K562 (cell line): ENCODE results near the gene DNAJB2. TPM values are rescaled to one million over a fixed set of nuclear protein-coding genes. Genes with fewer than 3 reads are reported as not detected.

ENCODE experiments used
- CREM ChIP-seq: IDR thresholded peaks from 2 replicates; pipeline ENCODE4 v1.6.1; 2014; ENCODE audit warnings: antibody characterized with exemption, low read depth
- E2F8 ChIP-seq: fragments of 450-650 bp; IDR thresholded peaks from 2 replicates; pipeline ENCODE4 v1.7.1; 2018; ENCODE audit warnings: mild to moderate bottlenecking, low read depth; ENCODE audit not compliant: partially characterized antibody
- GABPA ChIP-seq: fragments of 200-800 bp; sonication (Bioruptor generic); conservative IDR thresholded peaks from 2 replicates; pipeline ENCODE4 v1.6.1; 2016; ENCODE audit warnings: low read depth, missing genetic modification characterization, missing compliant biosample characterization
- HDAC8 ChIP-seq: fragments of 450-650 bp; IDR thresholded peaks from 2 replicates; pipeline ENCODE4 v1.6.1; 2016; ENCODE audit warnings: mild to moderate bottlenecking, missing genetic modification characterization, moderate library complexity, missing compliant biosample characterization
- IFI16 ChIP-seq: fragments of 250-450 bp; sonication (Bioruptor Pico); IDR thresholded peaks from 2 replicates; pipeline ENCODE4 v2.1.2; 2022; ENCODE audit warnings: mild to moderate bottlenecking, inconsistent platforms
- RBFOX2 ChIP-seq: fragments of 200-400 bp; formaldehyde crosslinking; IDR thresholded peaks from 2 replicates; pipeline ENCODE4 v1.6.1; 2017; ENCODE audit warnings: low read depth, mild to moderate bottlenecking, low read length, moderate library complexity
- SRSF7 ChIP-seq: fragments of 200-400 bp; formaldehyde crosslinking; optimal IDR thresholded peaks from 2 replicates; pipeline ENCODE3; 2017; ENCODE audit warnings: mild to moderate bottlenecking, low read depth, low read length
- XRCC3 ChIP-seq: fragments of 450-650 bp; IDR thresholded peaks from 2 replicates; pipeline ENCODE4 v1.6.1; 2017; ENCODE audit warnings: mild to moderate bottlenecking, moderate library complexity
- ZBED1 ChIP-seq: IDR thresholded peaks from 2 replicates; pipeline ENCODE4 v1.6.1; 2014
- ZBTB40 ChIP-seq, 2 experiments: fragments of 450-650 bp in 1 of 2; sonication (generic) in 1 of 2; formaldehyde crosslinking in 1 of 2; IDR thresholded peaks; 2 replicates each; pipeline versions ENCODE4 v1.7.1 to v1.9.0; 2016 to 2022; ENCODE audit warnings: inconsistent platforms in 1 of 2, mild to moderate bottlenecking in 1 of 2, missing genetic modification reagents in 1 of 2
- ZNF592 ChIP-seq: fragments of 450-650 bp; IDR thresholded peaks from 2 replicates; pipeline ENCODE4 v1.6.1; 2017; ENCODE audit warnings: antibody characterized with exemption, mild to moderate bottlenecking
- polyA plus RNA-seq, 8 experiments: library from polyadenylated mRNA; depleted of rRNA in 4 of 8; stranded (reverse) in 5 of 8; unstranded in 3 of 8; fragments of >200 nt; fragmentation: Nextera tagmentation in 2 of 8; fragmentation: Illumina TruSeq in 1 of 8; extraction: Ambion mirVana in 2 of 8; extraction: Trizol in 1 of 8; gene quantifications; 2 replicates each; pipeline versions ENCODE4 v1.2.1 to v1.2.3, GENCODE V29; 2011 to 2014; ENCODE audit warnings: inconsistent platforms in 1 of 8, missing spikeins in 1 of 8
- total RNA-seq, 7 experiments: library from RNA; depleted of rRNA in 6 of 7; stranded (reverse); fragments of >200 nt in 6 of 7; fragmentation: Illumina TruSeq in 2 of 7; extraction: Trizol in 2 of 7; gene quantifications; 2 replicates each; pipeline versions ENCODE4 v1.2.1 to v1.2.3, GENCODE V29; 2011 to 2021; ENCODE audit warnings: low replicate concordance in 1 of 7

DNAJB2 gene
- total and polyA plus RNA-seq, 9 of the 15 experiments (the other 6 are each of a cell fraction or from before 2014, with no cell fraction given): 0.08 to 3.0 (median 2.2) TPM; not detected in 1

- TF ChIP-seq XRCC3 (no peak), GABPA (tag) (no peak), ZBED1 (no peak), RBFOX2 (no peak), E2F8 (no peak), IFI16 (CRISPR knock-in tag) (no peak), CREM (peak; percentile 64; the same call in 1 of the 2 replicates), SRSF7 (no peak), ZBTB40 (IDR thresholded peaks at IDR 0.05) (no peak), ZBTB40 (CRISPR knock-in tag; IDR thresholded peaks at IDR 0.05) (no peak), HDAC8 (tag) (no peak), ZNF592 (no peak)
Measured at GRCh38 chr2:219249203-219249980, 29.8 kb upstream of the DNAJB2 start (continued).
